ENCODE results near the gene GCGR. TPM values are rescaled to one million over a fixed set of nuclear protein-coding genes. Genes with fewer than 3 reads are reported as not detected.
A peak's percentile ranks its signal among the peaks of the same experiment; 100 is the strongest.

The GCGR gene
- polyA plus RNA-seq, 3 donors, result 0.12 to 1.4 TPM; not detected in 1

- WGBS, 3 donors, result 44 to 66% (median 61%) methylated on average over 21 of the region's 21 CpGs
- no peak overlapping the region for H3K27ac ChIP-seq (ENCODE audit: low read depth, low read length)
These were observed 39.0 kb downstream of the GCGR start for GRCh38 chr17:81842725-81843504.

DNA sequence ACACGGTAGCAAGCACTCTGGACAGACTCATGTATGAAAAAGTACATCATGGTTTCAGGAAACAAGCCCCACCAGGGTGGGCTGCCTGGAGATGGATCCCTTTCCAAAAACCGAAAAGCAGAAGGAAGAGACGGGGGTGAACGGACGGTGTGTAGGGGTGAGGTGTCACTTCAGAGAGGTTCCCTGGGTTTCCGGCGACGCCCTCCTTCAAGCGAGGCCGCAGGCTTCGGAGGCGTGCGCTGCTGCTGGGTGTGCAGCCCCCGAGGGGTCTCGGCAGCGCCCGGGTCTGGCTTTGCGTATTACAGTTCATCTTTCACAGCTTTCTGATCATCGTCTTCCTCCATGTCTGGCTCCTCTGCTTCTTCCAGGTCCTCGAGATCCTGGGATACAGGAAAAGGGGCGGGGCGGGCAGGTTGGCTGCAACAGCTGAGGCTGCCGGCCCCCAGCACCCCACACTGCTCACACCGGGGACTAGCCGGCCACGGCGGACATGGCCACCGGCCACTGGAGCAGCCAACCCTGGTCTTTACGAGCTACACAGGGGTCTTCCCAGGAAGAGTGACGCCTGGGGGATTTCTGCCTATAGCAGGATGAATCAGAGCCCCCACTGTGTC lies 39.9 kb downstream of the GCGR start:
- WGBS, 3 donors, result 82 to 85% (median 85%) methylated on average over 30 of the region's 30 CpGs
- no peak overlapping the region for H3K27ac ChIP-seq (ENCODE audit: low read depth, low read length)

- H3K27ac ChIP-seq (ENCODE audit: low read depth, low read length), result no peak overlapping the region
- 80 to 89% (median 88%) methylated on average over 14 of the region's 14 CpGs for WGBS, 3 donors
These were observed 40.4 kb downstream of the GCGR start for GRCh38 chr17:81844327-81844851.

- WGBS, 3 donors, result 66 to 86% (median 85%) methylated on average over 13 of the region's 13 CpGs
These were observed 40.9 kb downstream of the GCGR start for GRCh38 chr17:81844887-81845286.

DNA sequence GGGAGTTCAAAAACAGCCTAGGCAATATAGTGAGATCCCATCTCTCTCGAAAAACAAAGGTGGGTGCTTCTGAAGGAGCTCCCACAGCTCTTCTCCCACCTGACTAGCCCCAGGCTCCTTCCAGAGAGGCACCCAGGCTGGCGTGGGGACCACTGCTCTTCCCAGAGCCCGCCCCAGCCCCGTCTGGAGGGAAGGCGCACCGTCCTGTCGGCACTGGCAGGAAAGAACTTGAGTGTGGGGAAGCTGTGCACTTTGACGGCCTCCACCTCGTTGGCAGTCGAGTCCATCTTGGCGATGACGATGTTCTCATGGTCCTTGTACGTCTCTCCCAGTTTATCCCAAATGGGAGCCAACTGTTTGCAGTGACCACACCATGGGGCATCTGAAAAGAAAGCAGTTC lies 41.4 kb downstream of the GCGR start:
- 89 to 91% (median 90%) methylated on average over 13 of the region's 13 CpGs for WGBS, 3 donors
- no peak overlapping the region for H3K27ac ChIP-seq (ENCODE audit: low read depth, low read length)

More at GRCh38 chr17:81844887-81845286, 40.9 kb downstream of the GCGR start:
- H3K27ac ChIP-seq (ENCODE audit: low read depth, low read length), result no peak overlapping the region

DNA sequence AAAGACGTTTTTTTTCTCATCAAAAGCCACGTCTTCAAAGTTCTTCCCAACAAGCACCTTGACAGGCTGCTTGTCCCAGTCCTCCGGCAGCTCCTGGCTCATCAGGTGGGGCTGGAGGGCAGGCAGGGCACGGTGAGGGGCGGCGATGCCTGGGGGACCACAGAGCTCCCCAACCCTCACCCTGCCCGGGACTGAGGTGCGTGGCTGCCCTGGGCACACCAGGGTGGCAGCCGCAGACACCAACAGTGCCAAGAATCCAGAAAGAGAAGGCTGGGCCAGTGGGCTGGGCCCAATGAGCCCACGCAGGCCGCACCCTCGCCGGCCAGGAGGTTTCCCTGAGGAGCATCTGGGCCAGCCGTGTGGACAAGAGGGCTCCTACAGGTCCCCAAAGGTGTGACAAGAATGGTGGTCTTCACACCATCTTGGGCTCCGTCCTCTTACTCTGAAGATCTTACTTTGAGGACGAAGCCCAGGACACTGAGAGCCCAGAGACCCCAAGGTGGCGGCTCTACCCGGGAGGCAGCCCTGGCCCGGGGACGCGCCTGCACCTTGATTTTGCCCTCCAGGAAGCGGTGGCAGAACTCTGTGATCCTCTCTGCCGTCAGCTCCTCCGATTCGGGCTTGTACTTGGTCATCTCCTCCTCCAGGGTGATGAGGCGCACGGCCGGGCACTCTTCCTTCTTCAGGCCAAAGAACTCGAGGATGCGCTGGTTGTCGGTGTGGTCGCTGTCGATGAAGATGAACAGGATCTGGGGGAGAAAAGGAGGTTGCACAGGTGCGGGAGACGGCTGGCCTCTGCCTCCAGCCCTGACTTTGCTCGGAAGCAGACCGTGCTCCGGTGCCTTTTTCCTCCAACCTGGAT lies 42.2 kb downstream of the GCGR start:
- no peak overlapping the region for H3K27ac ChIP-seq (ENCODE audit: low read depth, low read length)
- 83 to 93% (median 92%) methylated on average over 36 to 38 of the region's 38 CpGs for WGBS, 3 donors

DNA sequence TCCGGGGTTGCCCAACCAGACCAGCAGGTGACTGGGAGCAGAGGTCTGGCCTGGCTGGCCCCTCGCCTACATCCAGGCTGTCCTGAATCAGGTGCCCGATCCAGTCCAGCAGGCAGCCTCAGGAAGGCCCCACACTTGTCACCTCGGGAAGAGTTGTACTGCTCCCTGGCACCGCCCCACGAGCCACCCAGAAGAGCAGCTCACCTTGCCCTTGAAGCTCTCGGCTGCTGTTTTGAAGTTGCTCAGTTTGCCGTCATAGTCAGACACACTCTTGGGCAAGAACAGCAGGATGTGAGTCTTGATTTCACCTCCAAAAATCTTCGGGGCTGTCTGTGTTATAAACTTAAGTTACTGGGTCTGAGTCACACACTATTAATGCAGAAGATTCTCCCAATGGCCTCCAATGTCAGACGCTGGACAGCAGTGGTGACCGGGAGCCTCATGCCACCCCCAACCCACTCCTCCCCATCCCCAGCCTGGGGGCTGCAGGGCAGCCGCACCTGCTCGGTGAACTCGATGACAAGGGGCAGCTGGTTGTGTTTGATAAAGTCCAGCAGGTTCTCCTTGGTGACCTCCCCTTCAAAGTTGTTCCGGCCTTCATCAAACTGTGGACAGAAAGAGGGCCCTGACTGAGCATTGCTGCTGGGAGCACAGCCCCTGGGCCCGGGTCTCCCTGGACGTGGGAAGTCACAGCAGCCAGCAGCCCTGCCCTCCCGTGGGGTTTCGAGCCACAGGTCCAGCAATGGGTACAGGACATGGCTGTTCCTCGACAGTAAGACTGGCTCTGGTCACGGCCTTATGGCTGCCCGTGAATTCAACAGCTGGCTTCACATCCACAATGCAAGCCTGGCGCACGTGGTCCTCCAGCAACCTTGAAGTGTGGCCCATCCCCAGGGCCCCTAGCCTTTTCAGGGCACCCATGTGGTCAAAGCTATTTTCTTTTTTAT lies 43.1 kb downstream of the GCGR start:
- no peak overlapping the region for H3K27ac ChIP-seq (ENCODE audit: low read depth, low read length)
- WGBS, 3 donors, result 59 to 85% (median 84%) methylated on average over 24 of the region's 24 CpGs

GRCh38 chr17:81849457-81849856 lies 45.5 kb downstream of the GCGR start:
- 87 to 93% (median 92%) methylated on average over 12 of the region's 12 CpGs for WGBS, 3 donors
- H3K27ac ChIP-seq (ENCODE audit: low read depth, low read length), result no peak overlapping the region

GRCh38 chr17:81851423-81851822 lies 47.5 kb downstream of the GCGR start:
- WGBS, 3 donors, result 88 to 93% (median 90%) methylated on average over 16 of the region's 16 CpGs
- no peak overlapping the region for H3K27ac ChIP-seq (ENCODE audit: low read depth, low read length)

DNA sequence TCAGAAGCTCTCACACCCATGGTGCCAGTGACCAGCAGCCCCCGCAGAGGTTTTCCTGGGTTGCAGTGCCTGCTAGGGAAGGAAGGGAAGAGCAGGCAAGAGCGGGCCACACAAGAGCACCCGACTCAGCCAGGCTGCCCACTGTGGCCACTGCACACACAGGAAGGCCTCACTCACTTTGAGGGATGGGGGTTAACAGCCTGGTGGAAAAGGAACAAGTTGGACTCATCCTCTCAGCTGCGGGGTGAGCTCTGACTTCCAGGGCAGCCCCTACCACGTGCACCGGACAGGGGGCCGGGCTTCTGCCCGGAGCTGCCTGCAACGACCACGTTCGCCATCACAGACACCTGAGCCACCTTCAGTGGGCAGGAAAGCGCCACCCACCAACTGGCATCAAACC lies 48.3 kb downstream of the GCGR start:
- 84 to 88% (median 87%) methylated on average over 12 of the region's 12 CpGs for WGBS, 3 donors
- no peak overlapping the region for H3K27ac ChIP-seq (ENCODE audit: low read depth, low read length)

DNA sequence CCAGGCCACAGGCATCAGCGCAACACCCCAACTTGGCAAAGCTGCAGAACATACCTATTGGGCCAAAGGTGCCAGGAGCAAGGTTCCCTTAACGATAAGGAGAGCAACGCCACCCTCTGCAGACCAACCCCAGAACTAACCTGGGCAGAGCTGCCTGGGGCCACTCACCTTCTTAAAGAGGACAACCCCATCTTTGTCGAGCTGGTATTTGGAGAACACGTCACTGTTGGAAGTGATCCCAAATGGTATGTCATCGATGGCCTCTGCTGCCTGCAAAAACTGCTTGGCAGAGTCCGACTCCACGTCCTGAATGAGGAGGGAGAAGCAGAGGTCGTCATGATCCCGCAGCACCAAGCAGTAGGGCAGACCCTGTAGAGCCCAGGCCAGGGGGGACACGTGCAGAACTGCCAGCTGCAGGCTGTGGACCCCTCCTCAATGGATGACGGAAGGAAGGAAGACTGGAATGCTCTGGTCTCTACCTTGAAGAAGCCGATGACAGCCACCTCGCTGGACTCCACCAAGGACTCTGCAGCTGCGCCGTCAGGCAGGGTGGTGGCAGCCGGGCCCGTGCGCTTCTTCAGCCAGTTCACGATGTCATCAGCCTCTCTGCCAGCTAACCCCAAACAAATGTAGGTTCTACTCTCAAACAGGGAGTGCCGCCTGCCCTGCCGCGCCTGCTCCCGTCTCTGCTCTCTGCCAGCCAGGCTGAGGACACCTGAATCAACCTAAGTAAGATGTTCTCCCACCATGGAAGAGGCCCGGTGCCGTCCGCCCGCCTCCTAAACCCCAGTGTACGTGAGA lies 51.2 kb downstream of the GCGR start:
- 38 to 74% (median 71%) methylated on average over 29 of the region's 29 CpGs for WGBS, 3 donors

GRCh38 chr17:81858170-81858966 lies 54.4 kb downstream of the GCGR start:
- H3K27ac ChIP-seq (ENCODE audit: low read depth, low read length), result no peak overlapping the region
- WGBS, 3 donors, result 40 to 70% (median 70%) methylated on average over 30 of the region's 30 CpGs

More for the DNA sequence above, 51.2 kb downstream of the GCGR start:
- H3K27ac ChIP-seq (ENCODE audit: low read depth, low read length), result no peak overlapping the region

- no peak overlapping the region for H3K27ac ChIP-seq (ENCODE audit: low read depth, low read length)
- 29 to 52% (median 51%) methylated on average over 22 to 23 of the region's 23 CpGs for WGBS, 3 donors
These were observed 55.3 kb downstream of the GCGR start for GRCh38 chr17:81858967-81859905.

DNA sequence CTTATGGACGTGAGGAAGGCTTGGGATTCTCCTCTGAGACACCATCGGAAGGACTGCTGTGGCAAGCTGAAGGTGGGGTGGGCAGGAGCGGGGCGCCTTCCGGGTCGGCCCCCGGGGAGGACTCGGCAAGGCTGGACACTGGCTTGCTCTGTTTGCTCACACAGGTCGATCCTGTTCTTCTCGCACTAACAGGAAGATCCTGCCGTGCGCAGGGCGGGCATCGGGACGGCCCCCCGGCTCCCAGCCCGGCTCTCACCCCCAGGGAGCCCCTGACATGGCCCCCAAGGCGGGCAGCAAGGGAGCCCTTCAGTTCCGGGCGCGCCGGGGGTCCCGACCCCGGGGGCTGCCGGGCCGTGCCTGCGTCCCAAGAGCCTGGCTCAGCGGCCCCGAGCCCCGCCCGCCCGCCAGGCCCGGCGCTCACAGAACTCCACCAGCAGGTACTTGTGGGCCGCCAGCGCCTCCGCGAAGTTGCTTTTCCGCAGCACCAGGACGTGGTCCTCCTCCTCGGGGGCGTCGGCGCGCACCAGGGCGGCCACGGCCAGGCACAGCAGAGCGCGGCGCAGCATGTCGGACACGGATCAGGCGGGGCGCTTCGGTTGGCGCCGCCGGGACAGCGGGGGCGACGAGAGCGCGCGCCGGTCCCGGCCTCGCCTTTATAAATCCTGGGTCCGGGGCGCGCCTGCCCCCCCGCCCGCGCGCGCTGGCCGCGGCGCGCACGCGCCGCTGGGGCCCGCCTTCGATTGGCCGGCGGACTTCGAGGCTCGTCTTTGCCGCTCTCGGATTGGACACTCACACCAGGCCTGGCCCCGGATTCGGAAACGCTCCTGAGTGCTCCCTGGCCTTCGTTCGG lies 56.2 kb downstream of the GCGR start, which contains the start of gene P4HB:
TSS of gene P4HB (minus strand) at position 630 of the 850 bp plus-strand sequence. CDS start at position 566, 64 bp downstream.
- WGBS, 3 donors, result 0 to 1% (median 0%) methylated on average over 50 to 95 of the region's 95 CpGs
- H3K27ac ChIP-seq (ENCODE audit: low read depth, low read length), result peak within 1 kb of the TSS; percentile 29
